Calu3 (cell line): ENCODE measurements around the gene THOC1. TPM values are rescaled to one million over a fixed set of nuclear protein-coding genes. Genes with fewer than 3 reads are reported as not detected.

ENCODE experiments used
- BruUV-seq: library from RNA; stranded (reverse); fragments of 400-500 nt; replicated peaks from 2 replicates; lab custom pipeline; 2021; lab: Mats Ljungman, UMichigan
- CTCF ChIA-PET: fragments of 300-600 bp; sonication (Branson Sonifier 250); formaldehyde crosslinking; loops from one replicate; lab custom pipeline; 2022; ENCODE audit warnings: antibody characterized with exemption; lab: Charles Lee
- DNase-seq: peaks from one replicate; pipeline ENCODE4 v3.0.0; 2022
- H3K27ac Mint-ChIP-seq: one replicate; pipeline ENCODE4 v1.8.0; 2022; ENCODE audit warnings: mixed read lengths; ENCODE audit not compliant: unreplicated experiment
- H3K27me3 Mint-ChIP-seq: one replicate; pipeline ENCODE4 v1.8.0; 2022; ENCODE audit warnings: mixed read lengths; ENCODE audit not compliant: unreplicated experiment
- H3K36me3 Mint-ChIP-seq: one replicate; pipeline ENCODE4 v1.8.0; 2022; ENCODE audit warnings: mild to moderate bottlenecking, moderate library complexity, mixed read lengths; ENCODE audit not compliant: insufficient read depth, unreplicated experiment
- H3K4me1 Mint-ChIP-seq: one replicate; pipeline ENCODE4 v1.8.0; 2022; ENCODE audit warnings: mild to moderate bottlenecking, low read depth, mixed read lengths; ENCODE audit not compliant: unreplicated experiment
- H3K4me3 Mint-ChIP-seq: one replicate; pipeline ENCODE4 v1.8.0; 2022; ENCODE audit warnings: mild to moderate bottlenecking, low read depth, moderate library complexity, mixed read lengths; ENCODE audit not compliant: unreplicated experiment
- H3K9me3 Mint-ChIP-seq: one replicate; pipeline ENCODE4 v1.8.0; 2022; ENCODE audit warnings: low read depth, mixed read lengths; ENCODE audit not compliant: unreplicated experiment
- CTCF ChIP-seq: fragments of 200-600 bp; IDR thresholded peaks from one replicate; pipeline ENCODE4 v1.8.0; 2022; ENCODE audit warnings: antibody characterized with exemption; ENCODE audit not compliant: unreplicated experiment
- intact Hi-C: fragments of 100-400 bp; cut with micrococcal nuclease; formaldehyde crosslinking; loops from one replicate; pipeline ENCODE4 v1.10.0; 2022; ENCODE audit not compliant: unreplicated experiment
- total RNA-seq: library from RNA; stranded (reverse); gene quantifications from 2 replicates; pipeline ENCODE4 v1.2.3, GENCODE V29; 2022

Gene THOC1
- total RNA-seq, 1 experiment from 2014 or later: 47.1 TPM

GRCh38 chr18:285817-286216, 18.0 kb upstream of the THOC1 start:
- CTCF ChIA-PET: no interaction called here
- H3K9me3 Mint-ChIP-seq: no peaks in the 10 kb centered on the region
- no peaks in the 10 kb centered on the region for H3K36me3 Mint-ChIP-seq
- BruUV-seq: no TSS peak
- no peak for DNase-seq
- H3K27ac Mint-ChIP-seq: no peak overlapping the region
- intact Hi-C loops: loop anchor here (1.0 to 5.0 kb wide), 3 partner anchors 191 to 416 kb away; no protein-coding TSS in a partner anchor
- TF ChIP-seq CTCF: no peak
- peaks cover 46% of the 10 kb centered on the region for H3K27me3 Mint-ChIP-seq
- H3K4me3 Mint-ChIP-seq: no peak overlapping the region
- H3K4me1 Mint-ChIP-seq: no peaks in the 10 kb centered on the region

GRCh38 chr18:275486-275885, 7.6 kb upstream of the THOC1 start:
- intact Hi-C loops: no loop called here
- no peak for TF ChIP-seq CTCF
- no TSS peak for BruUV-seq
- no peaks in the 10 kb centered on the region for H3K36me3 Mint-ChIP-seq
- no peaks in the 10 kb centered on the region for H3K9me3 Mint-ChIP-seq
- H3K4me3 Mint-ChIP-seq: no peak overlapping the region
- H3K27ac Mint-ChIP-seq: no peak overlapping the region
- no peak for DNase-seq
- CTCF ChIA-PET: no interaction called here
- no peaks in the 10 kb centered on the region for H3K4me1 Mint-ChIP-seq
- H3K27me3 Mint-ChIP-seq: no peaks in the 10 kb centered on the region

GRCh38 chr18:274313-274712, 6.5 kb upstream of the THOC1 start:
- CTCF ChIA-PET: no interaction called here
- no TSS peak for BruUV-seq
- H3K4me1 Mint-ChIP-seq: no peaks in the 10 kb centered on the region
- intact Hi-C loops: no loop called here
- no peaks in the 10 kb centered on the region for H3K36me3 Mint-ChIP-seq
- no peak overlapping the region for H3K27ac Mint-ChIP-seq
- H3K27me3 Mint-ChIP-seq: no peaks in the 10 kb centered on the region
- H3K4me3 Mint-ChIP-seq: no peak overlapping the region
- TF ChIP-seq CTCF: no peak
- H3K9me3 Mint-ChIP-seq: no peaks in the 10 kb centered on the region
- DNase-seq: no peak

GRCh38 chr18:273525-273924, 5.7 kb upstream of the THOC1 start:
- no peaks in the 10 kb centered on the region for H3K9me3 Mint-ChIP-seq
- H3K36me3 Mint-ChIP-seq: peaks cover 7% of the 10 kb centered on the region
- CTCF ChIA-PET: no interaction called here
- intact Hi-C loops: no loop called here
- H3K4me3 Mint-ChIP-seq: no peak overlapping the region
- TF ChIP-seq CTCF: no peak
- H3K4me1 Mint-ChIP-seq: no peaks in the 10 kb centered on the region
- H3K27me3 Mint-ChIP-seq: no peaks in the 10 kb centered on the region
- no peak for DNase-seq
- BruUV-seq: no TSS peak
- no peak overlapping the region for H3K27ac Mint-ChIP-seq
